Stimulated activated CD8-positive, alpha-beta memory T cell treated with anti-CD3 and anti-CD28 coated beads, Interleukin-2, amount 100 ng/mL, for 48 hours (primary cell): ENCODE measurements around the gene ANKRD1.
A peak's percentile ranks its signal among the peaks of the same experiment; 100 is the strongest.
"Not testable (repeated sequence)": the region's sequence is repeated elsewhere in the genome, so short reads cannot be mapped to it uniquely, and the experiment has no call there.

Experiments used
- DNase-seq, 2 donors: peaks; one replicate each; pipeline ENCODE4 v3.0.0-alpha.2; 2020; ENCODE audit warnings: low read depth in 2 of 2

ANKRD1 gene

DNA sequence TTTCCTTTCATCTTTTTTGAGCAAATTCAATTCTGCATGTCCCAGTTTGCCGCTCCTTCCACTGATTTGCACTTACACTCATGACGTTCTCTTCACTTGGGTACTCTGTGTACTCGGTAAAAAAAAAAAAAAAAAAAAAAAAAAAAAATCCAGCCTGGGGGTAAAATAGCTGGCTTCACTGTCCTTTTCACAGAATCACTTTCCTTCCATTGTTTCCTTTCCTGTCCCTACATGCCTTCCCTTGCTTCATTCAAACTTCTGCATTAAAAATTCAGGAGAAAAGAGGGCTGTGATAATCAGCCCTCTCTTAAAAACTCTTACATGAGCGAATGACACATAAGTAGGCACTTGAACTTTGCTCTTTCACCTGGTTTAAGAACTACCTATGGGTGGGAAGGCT, 8.7 kb downstream of the ANKRD1 start:
- no peak for DNase-seq

DNA sequence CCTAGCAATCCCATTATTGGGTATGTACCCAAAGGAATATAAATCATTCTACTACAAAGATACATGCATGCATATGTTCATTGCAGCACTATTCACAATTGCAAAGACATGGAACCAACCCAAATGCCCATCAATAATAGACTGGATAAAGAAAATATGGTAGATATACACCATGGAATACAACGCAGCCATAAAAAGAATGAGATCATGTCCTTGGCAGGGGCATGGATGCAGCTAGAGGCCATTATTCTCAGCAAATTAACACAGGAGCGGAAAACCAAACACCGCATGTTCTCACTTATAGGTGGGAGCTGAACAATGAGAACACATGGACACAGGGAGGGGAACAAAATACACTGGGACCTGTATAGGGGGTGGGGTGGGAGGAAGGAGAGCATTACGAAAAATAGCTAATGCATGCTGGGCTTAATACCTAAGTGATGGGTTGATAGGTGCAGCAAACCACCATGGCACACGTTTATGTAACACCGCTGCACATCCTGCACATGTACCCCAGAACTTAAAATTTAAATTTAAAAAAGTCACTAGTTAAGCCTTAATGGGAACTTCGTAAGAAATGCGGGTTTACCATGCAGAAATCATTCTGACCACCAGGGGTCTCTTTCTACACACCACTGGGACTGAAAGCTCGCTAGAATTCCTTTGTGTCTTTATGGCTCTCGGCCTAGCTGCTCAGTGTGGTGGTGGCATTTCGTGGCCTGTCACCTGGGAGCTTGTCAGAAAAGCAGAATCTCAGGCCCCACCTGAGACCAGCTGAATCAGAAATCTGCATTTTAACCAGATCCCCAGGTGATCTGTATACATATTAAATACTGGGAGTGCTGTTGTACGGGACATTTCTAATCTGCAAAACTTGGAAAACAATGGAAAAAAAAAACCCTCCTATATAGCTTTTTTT, 9.5 kb downstream of the ANKRD1 start:
- DNase-seq, result peak; percentile 2 to 20

DNA sequence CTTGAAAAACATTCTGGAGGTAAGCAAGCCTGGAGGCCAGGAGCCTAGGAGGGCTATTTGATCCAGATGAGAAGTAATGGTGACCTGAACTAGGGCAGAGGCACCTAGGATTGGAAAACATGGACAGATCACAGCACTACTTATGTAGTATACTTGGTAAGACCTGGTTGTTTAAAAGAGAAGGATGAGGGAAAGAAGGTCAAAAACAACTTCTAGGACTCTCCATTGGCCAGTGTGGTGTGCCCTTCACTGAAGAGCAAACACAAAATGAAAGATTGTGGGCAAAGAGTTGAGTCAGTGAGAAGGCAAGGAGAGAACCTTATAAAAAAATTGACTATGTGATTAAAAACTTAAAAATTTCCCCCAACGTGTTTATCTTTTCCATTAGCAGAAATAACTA, 14.3 kb downstream of the ANKRD1 start:
- DNase-seq, result no peak

DNA sequence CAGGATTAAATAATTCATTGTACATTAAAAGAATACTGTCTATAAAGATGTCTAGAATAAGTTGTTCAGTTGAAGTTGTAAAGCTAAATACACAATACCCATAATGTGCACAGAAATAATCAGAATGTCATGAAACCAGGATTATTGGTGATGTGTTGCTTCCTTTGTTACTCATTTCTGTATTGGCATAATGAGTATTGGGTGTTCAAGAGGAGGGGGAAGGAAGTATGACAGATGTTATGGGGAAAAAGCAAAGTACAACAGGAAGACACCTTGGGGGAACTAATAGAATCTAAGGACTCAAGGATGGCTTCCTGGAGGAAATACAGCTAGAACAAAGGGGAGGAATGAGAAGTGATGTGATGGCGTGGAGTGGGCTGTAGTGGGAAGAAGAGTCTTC, 15.0 kb downstream of the ANKRD1 start:
- no peak for DNase-seq

DNA sequence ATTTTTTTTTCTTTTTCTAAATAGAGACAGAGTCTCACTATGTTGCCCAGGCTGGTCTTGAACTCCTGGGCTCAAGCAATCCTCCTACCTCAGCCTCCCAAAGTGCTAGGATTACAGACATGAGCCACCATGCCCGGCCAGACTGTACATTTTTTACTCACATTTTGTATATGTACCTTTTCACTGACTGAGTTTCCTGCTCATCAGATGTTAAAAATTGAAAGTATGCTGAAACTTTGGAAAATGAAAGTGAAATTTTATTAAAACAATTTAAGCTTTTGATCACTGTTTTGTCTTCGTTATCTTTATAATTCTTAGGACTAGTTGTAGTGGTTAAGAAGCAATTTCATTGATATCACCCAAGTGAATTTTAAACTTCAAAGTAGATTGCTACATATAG, 24.0 kb downstream of the ANKRD1 start:
- DNase-seq, result not testable (repeated sequence)

DNA sequence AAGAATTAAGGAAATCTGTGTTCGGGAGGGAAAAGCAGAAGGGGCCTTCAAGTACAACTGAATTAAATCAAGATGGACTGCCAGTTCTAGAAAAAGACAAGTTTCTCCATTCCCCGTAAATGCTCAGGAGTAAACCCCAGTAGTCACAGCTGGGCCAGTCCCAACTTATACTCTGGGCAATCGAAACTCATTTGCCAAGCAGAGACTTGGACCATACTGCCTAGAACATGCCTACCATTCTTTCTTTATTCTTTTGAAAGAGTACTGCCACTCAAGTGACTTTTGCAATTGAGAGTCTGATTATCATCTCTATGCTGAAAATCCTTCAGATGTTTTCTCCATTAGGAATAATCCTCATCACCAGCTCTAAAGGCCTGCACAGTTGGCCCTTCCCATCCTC, 27.7 kb downstream of the ANKRD1 start:
- DNase-seq, result no peak

DNA sequence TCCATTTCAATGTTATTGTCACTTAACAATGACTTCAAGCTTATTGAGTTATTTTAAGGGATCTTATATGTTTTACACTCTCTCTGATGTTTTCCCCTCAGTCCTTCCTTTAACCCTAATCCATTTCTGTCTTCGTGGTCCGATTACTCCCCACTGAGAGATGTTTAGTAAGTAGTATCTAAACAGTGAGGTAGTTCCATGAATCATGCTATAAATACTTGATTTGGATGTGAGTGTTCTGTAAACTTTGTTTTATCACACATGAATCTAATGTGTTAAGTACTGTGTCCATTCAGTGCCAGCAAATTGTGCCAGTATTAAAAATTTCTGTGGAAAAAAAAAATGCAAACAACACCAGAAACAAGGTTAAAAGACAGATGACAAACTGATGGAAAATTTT, 30.5 kb downstream of the ANKRD1 start:
- no peak for DNase-seq

DNA sequence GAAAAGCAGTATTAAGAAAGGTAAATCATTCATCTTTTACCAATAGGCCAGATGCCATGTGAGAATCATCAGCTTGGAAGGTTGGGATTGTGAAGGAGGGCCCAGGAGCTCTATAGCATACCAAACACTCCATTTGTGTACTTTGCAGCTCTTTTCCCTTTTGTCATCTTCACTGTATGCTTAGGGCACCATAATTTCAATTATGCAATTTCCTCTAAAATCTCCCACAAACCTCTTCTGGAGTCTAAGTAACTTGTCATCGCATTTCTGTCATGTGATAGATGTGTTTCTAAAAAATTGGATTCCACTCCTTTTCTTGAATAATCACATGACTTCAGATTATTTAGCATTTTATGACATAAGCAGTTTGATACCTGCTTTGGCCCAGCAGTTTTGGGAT, 31.3 kb downstream of the ANKRD1 start:
- no peak for DNase-seq

DNA sequence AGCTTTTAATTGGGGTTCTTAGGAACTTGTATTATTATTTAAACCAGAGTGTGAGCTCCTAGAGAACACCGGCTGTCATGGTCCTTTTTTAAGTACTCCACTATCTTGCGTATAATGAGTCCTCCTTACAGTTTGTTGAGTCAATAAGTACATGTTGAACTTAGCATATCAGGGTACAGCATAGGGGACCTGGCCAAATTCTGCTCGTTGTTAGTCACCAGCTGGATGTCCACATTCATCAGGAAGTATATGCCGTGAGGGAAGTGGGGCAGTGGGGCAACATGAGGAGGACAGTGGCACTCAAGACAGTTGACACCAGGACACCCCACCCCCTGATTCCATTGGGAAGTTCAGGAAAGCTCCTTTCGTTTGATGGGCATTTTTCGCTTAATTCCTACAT, 32.5 kb downstream of the ANKRD1 start:
- DNase-seq, result no peak

DNA sequence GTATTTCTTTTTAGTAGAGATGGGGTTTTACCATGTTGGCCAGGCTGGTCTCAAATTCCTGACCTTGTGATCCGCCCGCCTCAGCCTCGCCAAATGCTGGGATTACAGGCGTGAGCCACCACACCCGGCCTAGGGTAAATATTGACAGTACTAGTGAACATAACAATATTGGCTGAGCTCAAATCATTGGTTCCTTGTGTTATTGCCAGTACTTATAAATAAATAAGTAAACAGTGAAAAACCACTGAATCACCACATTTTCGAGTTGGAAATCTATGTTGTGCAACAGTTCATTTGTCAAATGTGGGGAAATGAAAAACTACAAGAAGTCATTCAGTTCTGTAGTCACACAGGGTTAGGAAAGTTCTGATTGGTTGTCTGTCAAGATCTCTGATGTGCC, 33.3 kb downstream of the ANKRD1 start:
- no peak for DNase-seq

DNA sequence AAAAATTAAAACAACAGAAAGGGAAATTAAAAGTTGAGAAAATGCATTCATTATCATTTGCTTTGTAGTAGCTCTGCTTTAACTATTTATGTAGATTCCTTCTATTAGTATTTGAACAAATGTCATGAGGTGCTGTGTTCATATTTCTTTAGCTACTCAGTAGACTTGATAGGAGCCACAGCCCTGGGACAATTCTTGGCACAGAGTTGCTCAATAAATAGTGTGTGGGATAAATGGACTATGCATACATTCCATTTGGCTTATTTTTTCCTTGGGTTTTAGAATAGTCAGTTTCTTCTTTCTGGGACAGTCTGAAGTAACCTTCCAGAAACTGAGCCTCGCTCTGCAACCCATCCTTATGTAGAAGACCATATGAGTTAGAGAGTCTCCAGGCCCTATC, 35.7 kb downstream of the ANKRD1 start:
- no peak for DNase-seq

DNA sequence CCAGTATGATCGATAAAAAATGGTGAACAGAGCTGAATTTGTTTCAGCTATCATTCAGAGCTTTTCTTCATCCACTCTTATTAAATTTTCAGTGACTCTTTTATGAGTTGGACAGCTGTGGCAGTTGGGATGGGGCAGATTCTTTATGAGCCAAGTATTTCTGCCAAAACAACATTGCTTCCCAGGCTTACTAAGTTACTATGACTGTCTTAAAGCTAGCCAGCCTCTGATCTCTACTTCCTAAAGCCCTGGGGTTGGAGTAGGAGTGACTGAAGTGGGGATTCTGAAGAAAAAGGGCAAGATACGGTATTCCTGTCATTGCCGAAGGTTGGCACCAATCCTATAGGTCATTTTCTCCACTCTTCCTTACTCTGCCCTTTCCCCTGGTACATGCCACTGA, 36.5 kb downstream of the ANKRD1 start:
- no peak for DNase-seq

DNA sequence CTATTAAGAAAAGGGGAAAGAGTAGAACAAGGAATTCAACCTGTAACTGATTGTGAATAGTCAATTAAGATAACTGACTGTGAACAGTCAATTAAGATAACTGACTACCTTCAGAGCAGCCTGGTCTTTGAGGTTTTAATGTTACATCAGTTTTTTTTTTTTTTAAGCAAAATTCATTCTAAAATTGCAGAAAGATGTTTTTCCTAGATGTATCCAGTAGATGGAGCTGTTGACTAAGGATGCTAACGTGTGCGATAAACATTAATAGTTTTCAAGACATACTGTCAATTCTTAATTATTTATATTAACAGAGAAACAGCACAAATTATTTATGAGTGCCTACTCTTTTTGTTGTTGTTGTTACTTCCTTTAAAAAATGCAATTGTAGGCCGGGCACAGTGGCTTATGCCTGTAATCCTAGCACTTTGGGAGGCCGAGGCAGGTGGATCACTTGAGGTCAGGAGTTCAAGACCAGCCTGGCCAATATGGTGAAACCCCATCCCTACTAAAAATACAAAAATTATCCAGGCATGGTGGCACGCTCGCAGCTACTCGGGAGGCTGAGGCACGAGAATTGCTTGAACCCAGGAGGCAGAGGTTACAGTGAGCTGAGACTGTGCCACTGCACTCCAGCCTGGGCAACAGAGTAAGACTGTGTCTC, 40.7 kb downstream of the ANKRD1 start:
- not testable (repeated sequence) for DNase-seq

DNA sequence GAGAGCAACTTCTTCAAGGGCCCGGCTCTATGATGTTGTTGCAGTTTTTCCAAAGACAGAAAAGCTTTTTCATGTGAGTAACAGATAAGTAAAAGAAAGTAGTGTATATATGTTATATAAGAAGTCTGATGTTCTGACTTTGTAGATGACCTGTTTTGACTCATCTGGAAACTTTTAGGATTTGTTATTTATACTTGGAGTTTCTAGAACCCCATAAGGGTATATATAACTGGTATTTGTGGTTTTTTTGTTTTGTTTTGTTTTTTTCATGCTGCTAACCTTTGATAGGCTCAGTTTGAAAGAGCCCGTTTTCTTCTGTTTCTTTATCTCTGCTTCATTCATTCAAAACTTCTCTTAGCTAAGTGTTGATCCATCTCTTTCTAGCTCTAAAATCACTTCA, 41.8 kb downstream of the ANKRD1 start:
- no peak for DNase-seq

DNA sequence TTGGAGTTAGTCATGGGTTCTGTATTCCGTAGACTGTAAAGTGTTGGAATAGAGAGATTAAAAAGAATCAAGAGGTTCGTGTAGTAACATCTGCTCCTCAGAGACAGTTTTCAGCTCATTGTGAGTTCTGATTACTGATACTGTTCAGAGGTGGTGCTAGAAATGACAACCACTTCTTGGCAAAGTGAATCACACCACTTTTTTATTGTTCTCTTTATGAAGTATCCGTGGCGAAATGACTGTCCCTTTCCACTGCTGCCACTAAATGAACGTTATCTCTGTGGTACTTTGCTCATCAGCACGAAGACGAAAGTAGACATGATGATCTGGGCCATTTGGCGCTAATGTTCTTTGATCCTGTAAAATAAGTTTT, 48.3 kb downstream of the ANKRD1 start:
- peak in 1 of 2 donors; percentile 5 for DNase-seq

DNA sequence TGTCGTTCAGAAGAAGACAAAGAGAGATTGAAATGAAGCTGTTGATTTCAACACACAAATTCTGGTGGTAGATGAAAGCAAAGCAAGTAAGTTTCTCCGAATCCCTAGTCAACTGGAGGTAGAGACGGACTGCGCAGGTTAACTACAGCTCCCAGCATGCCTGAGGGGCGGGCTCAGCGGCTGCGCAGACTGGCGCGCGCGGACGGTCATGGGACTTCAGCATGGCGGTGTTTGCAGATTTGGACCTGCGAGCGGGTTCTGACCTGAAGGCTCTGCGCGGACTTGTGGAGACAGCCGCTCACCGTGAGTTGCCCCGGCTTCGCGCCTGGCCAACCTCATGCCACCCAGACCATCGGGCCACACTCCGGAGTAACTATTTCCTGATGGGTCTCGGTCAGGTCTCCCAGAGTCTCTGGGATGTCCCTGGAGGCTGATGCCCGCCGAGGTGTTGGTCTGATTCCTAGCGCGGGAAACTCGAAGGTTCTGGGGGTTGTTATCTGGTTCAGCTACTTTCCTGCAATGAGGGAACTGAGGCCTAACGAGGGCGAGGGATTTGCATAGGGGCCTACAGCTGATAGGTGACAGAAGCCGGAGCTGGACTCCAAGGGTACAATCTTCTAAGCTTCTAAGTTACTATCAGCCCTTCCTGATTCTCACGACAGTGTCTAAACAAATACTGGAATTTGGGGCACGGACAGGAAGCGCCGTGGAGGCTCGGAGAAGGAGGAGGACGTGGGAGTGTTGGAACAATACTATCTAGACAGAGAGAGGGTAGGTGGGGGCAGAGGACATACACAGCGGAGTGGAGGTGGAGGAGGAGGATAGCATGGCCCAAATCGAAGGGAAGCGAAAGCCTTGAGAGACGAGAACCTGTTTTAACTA, 48.9 kb downstream of the ANKRD1 start, which contains the start of gene RPP30:
RPP30 (plus strand) TSS at position 209 of the 882 bp plus-strand sequence; CDS start at position 222, 13 bp downstream.
- DNase-seq, result peak; percentile 73 to 79

DNA sequence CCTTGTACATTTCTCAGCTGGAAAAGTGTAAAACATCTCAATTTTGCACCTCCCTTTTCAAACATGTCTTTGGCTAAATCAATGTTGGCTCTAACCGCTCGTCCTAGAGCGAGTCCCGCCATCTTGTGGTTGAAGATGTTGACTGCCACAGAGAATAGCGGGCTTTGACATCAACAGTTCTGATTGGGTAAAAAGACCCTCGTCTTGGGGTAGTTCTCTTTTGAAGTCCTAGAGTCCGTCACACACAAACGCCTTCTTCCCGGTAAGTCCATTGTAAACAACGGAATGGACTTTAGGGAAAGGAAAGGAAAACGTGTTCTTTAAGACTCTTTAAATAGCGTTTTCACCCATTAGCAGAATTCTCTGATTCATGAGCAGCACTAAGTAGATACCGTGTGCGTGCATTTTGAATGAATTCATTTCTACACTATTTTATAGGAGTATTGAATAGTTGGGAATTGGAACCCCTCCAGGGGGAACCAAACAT, 49.6 kb downstream of the ANKRD1 start:
- no peak for DNase-seq

DNA sequence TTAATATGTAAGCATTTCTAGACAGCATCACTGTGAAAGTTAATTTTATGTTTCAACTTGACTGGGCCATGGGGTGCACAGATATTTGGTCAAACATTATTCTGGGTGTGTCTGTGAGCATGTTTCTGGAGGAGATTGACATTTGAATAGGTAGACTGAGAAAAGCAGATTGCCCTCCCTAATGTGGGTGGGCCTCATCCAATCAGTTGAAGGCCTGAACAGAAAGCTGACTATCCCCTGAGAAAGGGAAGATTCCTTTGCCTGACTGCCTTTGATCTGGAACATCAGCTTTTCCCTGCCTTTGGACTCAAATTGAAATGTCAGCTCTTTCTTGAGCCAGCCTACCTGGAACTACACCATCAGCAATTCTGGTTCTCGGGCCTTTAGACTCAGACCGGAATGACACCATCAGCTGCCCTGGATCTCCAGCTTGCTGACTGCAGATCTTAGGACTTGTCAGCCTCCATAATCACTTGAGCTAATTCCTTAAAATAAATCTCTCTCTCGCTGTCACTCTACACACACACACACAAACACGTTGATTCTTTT, 54.8 kb downstream of the ANKRD1 start:
- no peak for DNase-seq

DNA sequence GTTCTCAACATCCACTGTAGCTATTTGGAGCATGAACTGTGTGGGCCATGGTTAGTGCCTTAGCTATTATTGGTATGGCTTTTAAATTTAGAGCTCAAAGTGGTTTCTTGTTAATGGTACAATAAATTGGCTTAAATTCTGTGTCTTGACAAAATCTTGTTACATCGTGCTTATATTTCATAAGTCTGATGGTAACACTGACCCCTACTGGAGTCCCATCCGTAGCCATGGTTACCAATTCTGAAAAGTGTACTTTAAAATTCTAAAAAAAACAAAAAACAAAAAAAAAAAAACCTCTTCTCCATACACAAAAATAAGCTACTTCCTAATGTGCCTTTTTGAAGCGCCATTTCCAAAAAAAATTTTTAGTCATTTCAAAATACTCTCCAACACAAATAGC, 55.5 kb downstream of the ANKRD1 start:
- no peak for DNase-seq

DNA sequence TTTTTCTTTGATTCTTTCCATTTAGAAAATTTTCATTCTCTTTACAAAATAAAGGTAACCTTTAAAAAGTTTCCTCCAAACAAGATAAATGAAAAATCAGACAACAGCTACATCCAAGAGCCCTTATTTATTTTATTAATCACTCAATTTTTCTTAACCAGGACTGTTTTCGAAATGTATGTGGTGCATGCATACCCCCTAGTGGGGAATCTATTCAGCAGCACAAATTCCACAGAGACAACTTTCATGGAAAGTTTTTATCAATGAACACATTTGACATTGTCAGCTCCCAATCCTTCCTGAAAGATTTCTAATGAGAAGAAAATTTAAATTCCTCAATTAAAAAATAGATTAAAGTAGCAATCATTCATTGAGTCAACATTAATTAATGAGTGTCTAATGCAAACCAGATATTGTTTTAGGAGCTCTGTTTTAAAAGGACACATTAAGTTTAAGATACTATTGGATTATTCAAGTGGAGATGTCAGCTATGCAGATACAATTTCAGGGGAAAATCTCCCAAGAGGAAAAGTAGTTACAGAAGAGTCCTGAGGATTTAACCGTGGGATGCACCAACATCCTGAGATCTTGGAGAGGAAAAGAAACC, 57.9 kb downstream of the ANKRD1 start:
- DNase-seq, result no peak
